ENCODE data around the gene SORT1. TPM values are rescaled to one million over a fixed set of nuclear protein-coding genes. Genes with fewer than 3 reads are reported as not detected.

The SORT1 gene
- polyA plus RNA-seq, 1 donor from 2014 or later = 33.3 TPM

- TF ChIP-seq REST (IDR thresholded peaks at IDR 0.05; ENCODE audit: borderline replicate concordance) = no peak
- no peak for TF ChIP-seq EZH2 (IDR thresholded peaks at IDR 0.05; ENCODE audit: borderline replicate concordance, insufficient read depth, low read length, poor library complexity, severe bottlenecking)
- TF ChIP-seq POLR2AphosphoS5 (IDR thresholded peaks at IDR 0.05) = no peak
- TF ChIP-seq CTCF (IDR thresholded peaks at IDR 0.05; ENCODE audit: poor library complexity, severe bottlenecking) = no peak
- TF ChIP-seq EP300 (conservative IDR thresholded peaks at IDR 0.05; ENCODE audit: poor library complexity, severe bottlenecking) = no peak
- TF ChIP-seq MXI1 (conservative IDR thresholded peaks at IDR 0.05; ENCODE audit: poor library complexity, severe bottlenecking) = no peak
- no peak for TF ChIP-seq RAD21 (conservative IDR thresholded peaks at IDR 0.05)
- TF ChIP-seq TAF1 (IDR thresholded peaks at IDR 0.05; ENCODE audit: low read depth) = no peak
- TF ChIP-seq SMC3 (conservative IDR thresholded peaks at IDR 0.05; ENCODE audit: poor library complexity) = no peak
- Histone ChIP-seq H4K20me1 (ENCODE audit: insufficient read depth) (no peaks in the 10 kb centered on the region), H3F3A (ENCODE audit: insufficient read depth, low read length, poor library complexity, severe bottlenecking) (no peaks in the 10 kb centered on the region), H3K4me3 (ENCODE audit: low read length) (no peak overlapping the region), H3K9me3 (ENCODE audit: low read length) (no peaks in the 10 kb centered on the region), H3K9ac (ENCODE audit: low read length) (no peak overlapping the region), H3K27me3 (ENCODE audit: insufficient read depth, low read depth, low read length) (no peaks in the 10 kb centered on the region), H3K79me2 (replicated peaks; ENCODE audit: insufficient read depth, low read length) (no peaks in the 10 kb centered on the region), H3K27ac (ENCODE audit: low read length) (no peak overlapping the region), H2AFZ (ENCODE audit: low read depth, low read length) (no peak overlapping the region), H3K9me2 (ENCODE audit: insufficient read depth, low read length) (no peaks in the 10 kb centered on the region), H3K4me2 (ENCODE audit: low read length) (no peak overlapping the region), H3K36me3 (ENCODE audit: insufficient read depth, low read length) (peaks cover 10% of the 10 kb centered on the region)
Measured at GRCh38 chr1:109315288-109315687, 82.4 kb downstream of the SORT1 start.

- Histone ChIP-seq H3K4me2 (ENCODE audit: low read length) (no peak overlapping the region), H3K79me2 (replicated peaks; ENCODE audit: insufficient read depth, low read length) (no peaks in the 10 kb centered on the region), H3F3A (ENCODE audit: insufficient read depth, low read length, poor library complexity, severe bottlenecking) (no peaks in the 10 kb centered on the region), H3K4me3 (ENCODE audit: low read length) (no peak overlapping the region), H3K9me2 (ENCODE audit: insufficient read depth, low read length) (no peaks in the 10 kb centered on the region), H3K9me3 (ENCODE audit: low read length) (no peaks in the 10 kb centered on the region), H4K20me1 (ENCODE audit: insufficient read depth) (no peaks in the 10 kb centered on the region), H3K36me3 (ENCODE audit: insufficient read depth, low read length) (peaks cover 10% of the 10 kb centered on the region), H2AFZ (ENCODE audit: low read depth, low read length) (no peak overlapping the region), H3K27ac (ENCODE audit: low read length) (no peak overlapping the region), H3K9ac (ENCODE audit: low read length) (no peak overlapping the region), H3K27me3 (ENCODE audit: insufficient read depth, low read depth, low read length) (no peaks in the 10 kb centered on the region)
- TF ChIP-seq CTCF (IDR thresholded peaks at IDR 0.05; ENCODE audit: poor library complexity, severe bottlenecking) (no peak), SMC3 (conservative IDR thresholded peaks at IDR 0.05; ENCODE audit: poor library complexity) (no peak), EP300 (conservative IDR thresholded peaks at IDR 0.05; ENCODE audit: poor library complexity, severe bottlenecking) (no peak), RAD21 (conservative IDR thresholded peaks at IDR 0.05) (no peak), POLR2AphosphoS5 (IDR thresholded peaks at IDR 0.05) (no peak), REST (IDR thresholded peaks at IDR 0.05; ENCODE audit: borderline replicate concordance) (no peak), EZH2 (IDR thresholded peaks at IDR 0.05; ENCODE audit: borderline replicate concordance, insufficient read depth, low read length, poor library complexity, severe bottlenecking) (no peak), TAF1 (IDR thresholded peaks at IDR 0.05; ENCODE audit: low read depth) (no peak), MXI1 (conservative IDR thresholded peaks at IDR 0.05; ENCODE audit: poor library complexity, severe bottlenecking) (no peak)
Measured at GRCh38 chr1:109314795-109315194, 82.9 kb downstream of the SORT1 start.
